ENCODE data around the gene ACACB. TPM values are rescaled to one million over a fixed set of nuclear protein-coding genes. Genes with fewer than 3 reads are reported as not detected.

ACACB gene
- 13.6 TPM for polyA plus RNA-seq (ENCODE audit: insufficient read length)

DNA sequence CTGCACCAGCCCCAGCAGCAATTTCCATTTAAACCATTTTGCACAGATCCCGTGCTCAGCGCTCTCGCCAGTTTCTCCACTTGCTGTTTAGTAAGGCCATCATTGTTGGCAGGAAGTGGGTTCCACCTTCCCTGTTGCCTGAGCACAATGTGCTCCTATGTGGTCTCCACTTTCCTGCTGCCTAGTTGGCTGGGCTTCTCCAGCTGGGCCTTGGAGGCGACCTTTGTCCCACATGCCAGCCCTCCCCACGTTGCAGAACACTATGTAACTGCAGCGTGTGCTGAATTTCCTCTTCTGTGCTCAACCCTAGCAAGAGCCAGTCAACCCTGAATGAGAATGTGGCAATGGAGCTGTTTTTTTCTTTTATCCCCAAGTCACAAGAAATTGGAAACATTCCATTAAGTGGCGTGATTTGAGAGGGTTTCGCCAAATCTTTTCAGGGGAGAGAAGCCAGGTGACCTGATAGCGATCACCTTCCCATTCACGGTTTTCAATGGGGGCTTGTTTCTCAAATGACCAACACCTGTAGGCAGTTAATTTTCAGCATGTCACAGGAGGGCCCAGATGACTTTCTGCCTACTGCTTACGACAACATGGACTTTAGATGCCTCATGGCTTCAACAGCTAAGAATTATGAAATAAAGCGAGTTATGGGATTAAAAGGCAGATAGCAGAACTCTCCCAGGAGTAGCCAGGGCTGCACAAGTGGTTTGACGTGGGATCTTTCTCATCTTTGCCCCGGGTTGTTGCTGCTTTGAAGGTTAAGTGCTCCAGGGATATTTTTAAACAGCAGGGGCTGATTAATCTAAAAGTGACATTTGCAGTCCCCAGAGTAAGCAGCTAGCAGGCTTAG, at the start of gene ACACB:
TSS of gene ACACB (plus strand) at position 830 of the 853 bp plus-strand sequence. CDS start 22,819 bp downstream, outside the sequence.
- no peak for DNase-seq

DNA sequence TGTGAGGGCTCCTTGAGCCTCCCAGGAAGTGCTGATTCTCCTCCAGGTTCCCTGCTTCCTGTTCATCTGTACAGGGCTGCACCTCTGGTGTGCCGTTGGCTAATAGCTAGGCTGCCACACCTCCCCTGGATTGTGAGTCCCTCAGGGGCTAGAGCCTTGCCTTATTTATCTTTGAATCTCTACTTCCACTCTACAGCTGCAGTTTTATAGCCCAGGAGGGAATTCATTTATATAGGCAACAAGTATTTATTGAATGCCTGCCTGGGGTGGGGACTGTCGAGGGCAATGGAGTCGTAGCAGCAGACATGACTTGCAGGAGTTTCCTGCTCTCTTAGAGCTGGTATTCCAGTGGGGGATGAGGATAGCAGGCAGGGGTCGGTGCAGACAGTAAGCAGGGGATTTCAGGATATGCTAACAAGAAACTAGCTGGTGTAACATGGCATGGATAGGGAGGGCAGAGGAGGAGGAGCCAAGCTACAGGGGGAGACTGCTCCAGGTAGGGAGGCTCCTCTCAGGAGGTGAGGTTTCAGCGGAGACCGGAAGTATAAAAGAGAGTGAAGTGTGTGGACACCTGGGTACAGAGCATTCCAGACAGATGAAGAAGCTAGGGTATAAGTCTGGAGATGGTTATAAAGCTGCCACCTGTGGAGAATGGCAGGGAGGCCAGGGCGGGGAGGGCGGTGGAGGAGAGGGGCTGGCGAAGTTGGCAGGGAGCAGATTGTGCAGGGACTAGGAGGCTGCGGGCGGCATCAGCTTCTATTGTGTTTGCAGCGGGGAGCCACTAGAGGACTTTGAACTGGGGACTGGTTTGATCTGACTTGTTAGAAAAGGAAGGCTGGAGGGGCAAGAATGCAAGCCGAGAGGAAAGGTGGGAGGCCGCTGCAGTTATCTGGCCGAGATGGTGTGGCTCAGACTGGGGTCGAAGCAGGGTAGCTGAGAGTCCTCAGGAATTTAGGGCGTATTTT, 46.8 kb upstream of the ACACB start:
- no peak for DNase-seq

DNA sequence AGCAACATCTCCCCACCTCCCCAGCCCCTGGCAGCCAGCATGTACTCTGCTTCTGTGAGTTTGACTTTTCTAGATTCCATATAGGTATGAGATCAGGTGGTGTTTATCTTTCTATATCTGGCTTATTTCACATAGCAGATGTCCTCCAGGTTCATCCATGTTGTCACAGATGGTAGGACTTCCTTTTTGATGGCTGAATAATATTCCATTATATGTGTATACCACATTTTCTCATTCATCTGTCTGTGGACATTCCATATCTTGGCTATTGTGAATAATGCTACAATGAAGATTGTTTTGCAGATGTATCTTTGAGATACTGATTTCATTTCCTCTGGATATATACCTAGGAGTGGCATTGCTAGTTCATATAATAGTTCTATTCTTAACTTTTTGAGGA, 41.5 kb upstream of the ACACB start:
- no peak for DNase-seq

DNA sequence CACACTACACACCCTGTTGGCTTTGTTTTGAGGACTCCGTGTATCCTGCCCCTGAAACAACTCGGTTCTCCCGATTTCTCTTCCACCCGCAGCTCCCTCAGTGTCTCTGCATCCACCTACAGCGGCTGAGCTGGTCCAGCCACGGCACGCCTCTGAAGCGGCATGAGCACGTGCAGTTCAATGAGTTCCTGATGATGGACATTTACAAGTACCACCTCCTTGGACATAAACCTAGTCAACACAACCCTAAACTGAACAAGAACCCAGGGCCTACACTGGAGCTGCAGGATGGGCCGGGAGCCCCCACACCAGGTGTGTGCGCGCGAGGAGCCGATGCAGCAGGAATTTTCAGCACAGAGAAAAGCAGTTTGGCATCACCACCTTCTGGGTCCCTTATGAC, 33.6 kb upstream of the ACACB start:
- DNase-seq, result no peak

DNA sequence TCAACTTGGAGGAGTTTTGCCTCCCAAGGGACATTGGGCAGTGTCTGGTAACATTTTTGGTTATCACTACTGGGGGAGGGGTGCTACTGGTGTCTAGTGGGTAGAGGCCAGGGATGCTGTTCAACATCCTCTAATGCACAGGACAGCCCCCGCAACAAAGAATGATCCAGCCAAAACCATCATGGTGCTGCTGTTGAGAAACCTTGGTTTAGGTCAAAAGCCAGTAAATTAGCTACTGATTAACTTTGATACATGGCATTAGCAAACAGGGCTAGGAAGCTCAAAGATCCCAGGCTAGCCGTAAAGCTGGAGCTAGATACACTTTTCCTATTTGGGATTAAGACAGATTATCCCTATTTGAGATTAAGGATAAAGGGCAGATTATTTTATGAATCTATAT, 32.0 kb upstream of the ACACB start:
- DNase-seq, result no peak

DNA sequence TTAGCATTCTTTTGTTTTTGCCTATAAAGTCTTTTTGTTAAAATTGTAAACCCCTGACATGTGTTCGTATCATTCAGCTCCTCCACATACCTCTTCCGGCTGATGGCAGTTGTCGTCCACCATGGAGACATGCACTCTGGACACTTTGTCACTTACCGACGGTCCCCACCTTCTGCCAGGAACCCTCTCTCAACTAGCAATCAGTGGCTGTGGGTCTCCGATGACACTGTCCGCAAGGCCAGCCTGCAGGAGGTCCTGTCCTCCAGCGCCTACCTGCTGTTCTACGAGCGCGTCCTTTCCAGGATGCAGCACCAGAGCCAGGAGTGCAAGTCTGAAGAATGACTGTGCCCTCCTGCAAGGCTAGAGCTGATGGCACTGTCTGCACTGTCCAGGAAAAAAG, 30.8 kb upstream of the ACACB start:
- DNase-seq, result no peak

DNA sequence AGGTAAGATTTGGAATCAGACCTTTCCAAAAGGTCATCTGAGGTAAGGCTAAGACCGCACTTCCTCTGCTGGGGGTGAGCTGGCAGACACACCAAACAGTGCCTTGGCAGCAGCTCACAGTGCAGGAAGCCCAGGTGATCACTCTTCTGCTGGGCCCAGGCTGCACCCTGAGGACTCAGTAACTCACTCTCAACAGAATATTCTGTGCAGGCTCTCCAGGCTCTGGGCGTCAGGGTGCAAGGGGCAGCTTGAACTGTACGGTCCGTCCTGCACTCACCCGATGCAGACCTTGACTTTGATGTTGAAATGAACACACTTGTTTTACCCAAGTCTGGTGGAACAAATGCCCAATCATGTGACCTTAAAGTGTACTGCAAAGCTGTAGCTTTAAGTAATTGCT, 29.1 kb upstream of the ACACB start:
- DNase-seq, result no peak

DNA sequence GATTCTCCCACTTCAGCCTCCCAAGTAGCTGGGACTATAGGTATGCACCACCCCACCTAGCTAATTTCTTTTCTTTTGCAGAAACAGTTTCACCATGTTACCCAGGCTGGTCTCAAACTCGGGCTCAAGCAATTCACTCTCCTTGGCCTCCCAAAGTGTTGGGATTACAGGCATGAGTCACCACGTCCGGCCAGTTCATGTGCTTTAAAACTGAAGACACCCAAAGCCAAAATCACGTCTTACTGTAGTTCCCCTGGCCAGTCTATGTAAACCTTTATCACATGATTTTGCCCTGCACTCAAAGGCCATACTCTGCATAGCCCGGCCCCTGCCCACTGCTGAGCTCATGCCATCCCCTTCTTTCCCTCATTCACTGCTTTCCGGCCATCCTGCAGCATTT, 27.6 kb upstream of the ACACB start:
- DNase-seq, result no peak

DNA sequence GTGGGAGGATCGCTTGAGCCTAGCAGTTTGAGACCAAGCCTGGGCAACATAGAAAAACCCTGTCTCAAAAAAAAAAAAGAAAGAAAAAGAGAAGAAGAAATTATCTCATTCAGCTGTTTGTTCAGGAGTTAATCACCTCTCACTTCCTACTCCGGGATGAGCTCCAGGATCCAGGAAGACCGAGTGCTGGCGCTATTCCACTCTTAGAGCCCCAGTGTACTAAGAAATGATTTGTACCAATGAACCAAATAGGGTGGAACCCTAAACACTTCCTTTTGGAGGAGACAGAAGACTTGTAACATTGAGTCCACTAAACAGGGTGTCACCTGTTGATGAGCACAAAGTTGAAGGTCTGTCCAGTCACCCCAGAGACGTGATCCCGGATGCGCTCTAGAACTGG, 26.7 kb upstream of the ACACB start:
- no peak for DNase-seq

DNA sequence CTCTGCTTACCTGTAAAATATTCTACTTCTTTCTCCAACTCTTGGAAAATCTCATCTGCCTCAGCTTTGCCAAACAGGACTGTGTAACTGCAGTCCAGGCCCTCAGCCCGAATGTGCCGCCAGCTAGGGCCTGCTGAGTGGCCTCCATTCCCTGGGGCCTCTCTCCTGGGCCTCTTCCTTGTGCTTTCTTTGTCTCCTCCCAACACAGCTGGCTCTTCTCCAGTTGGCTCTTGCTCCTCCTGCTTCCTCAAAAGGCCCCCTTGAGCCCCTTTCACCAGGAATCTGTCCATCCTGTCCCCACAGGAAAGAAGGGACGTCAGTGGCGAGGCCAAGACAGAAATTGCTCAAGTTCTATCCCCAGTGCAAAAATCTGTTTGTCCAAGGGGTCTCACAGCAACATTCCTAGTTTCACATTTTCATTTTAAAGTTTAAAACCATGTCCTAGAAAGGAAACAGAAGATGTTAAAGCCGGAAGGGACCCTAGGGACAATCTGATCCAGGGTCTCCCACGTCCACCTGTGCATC, 23.8 kb upstream of the ACACB start:
- no peak for DNase-seq

DNA sequence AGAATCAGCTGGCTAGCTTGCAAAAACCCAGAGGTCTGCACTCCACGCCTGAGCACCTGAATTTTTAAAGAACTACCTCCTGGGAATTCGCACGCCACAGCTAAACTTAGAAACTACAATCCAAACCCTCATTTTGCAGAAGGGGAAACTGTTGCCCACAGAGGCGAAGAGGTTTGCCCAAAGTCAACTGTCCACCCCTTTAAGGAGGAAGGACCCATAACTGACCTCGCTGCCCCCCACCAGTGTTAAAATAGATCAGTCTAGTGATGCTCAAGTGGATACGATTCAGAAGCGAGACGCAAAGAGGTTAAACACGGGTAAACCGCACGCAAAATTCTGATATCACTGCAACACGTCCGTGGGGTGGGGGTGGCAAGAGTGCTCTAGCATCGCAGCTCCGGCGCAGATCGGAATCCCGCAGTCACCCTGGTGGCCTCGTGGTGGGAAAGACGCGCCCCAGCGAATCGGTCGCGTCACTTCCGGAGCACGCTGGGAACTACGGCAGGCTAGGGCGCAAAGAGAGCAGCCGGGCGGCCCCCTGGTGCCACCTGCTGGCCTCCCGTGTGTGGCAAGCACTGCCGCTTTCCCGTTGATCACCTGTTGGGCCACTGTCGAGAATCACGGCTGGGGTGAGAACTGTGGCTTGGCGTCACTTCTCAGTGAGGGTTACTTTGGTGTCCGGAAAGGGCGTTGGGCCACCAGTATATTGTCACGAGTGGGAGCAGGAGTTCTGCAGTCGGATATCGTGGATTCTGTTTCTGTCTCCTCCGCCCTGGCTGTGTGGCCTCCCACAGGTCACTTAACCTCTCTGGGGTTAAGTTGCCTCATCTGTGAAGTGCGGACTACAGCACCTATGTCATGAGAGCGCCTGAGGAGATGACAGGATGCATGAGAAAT, 23.1 kb upstream of the ACACB start, which contains the start of gene ALKBH2:
TSS of gene ALKBH2 (minus strand) at position 451 of the 897 bp plus-strand sequence. CDS start 686 bp downstream, outside the sequence.
- DNase-seq, result peak; percentile 96

DNA sequence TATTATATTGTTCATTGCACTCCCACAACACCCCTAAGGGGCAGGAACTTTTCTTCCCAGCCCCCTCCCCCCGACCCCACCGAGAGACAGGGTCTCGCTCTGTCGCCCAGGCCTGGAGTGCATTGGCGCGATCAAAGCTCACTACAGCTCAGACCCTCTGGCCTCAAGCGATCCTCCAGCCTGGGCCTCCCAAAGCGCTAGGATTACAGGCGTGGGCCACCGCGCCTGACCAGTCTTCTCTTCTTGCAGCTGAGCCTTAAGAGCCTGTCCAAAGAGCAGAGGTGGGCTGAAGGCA, 19.3 kb upstream of the ACACB start:
- no peak for DNase-seq

DNA sequence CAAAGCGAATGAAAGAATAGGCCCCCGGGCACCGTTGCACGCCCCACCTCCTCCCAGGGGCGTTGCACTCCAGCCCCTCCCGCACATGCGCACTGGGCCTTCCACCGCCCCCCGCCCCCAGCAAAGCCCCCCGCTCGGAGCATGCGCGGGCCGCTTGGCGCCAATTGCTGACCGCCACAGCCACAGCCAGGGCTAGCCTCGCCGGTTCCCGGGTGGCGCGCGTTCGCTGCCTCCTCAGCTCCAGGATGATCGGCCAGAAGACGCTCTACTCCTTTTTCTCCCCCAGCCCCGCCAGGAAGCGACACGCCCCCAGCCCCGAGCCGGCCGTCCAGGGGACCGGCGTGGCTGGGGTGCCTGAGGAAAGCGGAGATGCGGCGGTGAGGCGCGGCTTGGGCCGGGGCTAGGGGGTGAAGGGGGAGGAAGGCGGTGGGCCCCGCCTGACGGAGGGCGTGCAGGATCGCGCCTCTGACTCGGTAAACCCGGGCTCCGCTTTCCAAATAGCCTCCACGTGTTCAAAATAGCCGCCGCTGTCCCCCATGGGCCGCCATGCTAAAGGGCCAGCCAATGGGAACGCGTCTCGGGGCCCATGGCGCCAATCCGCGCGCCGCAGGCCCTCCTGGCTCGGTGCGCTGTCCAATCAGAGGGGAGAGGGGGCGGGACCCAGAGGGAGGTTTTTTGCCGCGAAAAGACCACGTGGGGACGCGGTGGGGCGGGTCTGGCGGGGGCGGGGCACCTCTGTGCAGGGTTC, 18.8 kb upstream of the ACACB start, which contains the start of gene UNG:
TSS of gene UNG (plus strand) at position 163 of the 748 bp plus-strand sequence. CDS start at position 246, 83 bp downstream.
- DNase-seq, result peak; percentile 97

DNA sequence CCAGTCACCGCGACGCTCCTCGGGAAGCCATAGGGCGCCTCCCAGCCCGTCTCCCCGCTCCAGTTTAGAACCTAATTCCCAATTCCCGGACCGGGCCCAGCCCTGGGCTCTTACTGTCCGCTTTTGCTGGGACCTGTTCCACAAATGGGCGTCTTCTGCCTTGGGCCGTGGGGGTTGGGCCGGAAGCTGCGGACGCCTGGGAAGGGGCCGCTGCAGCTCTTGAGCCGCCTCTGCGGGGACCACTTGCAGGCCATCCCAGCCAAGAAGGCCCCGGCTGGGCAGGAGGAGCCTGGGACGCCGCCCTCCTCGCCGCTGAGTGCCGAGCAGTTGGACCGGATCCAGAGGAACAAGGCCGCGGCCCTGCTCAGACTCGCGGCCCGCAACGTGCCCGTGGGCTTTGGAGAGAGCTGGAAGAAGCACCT, 18.2 kb upstream of the ACACB start:
- no peak for DNase-seq

DNA sequence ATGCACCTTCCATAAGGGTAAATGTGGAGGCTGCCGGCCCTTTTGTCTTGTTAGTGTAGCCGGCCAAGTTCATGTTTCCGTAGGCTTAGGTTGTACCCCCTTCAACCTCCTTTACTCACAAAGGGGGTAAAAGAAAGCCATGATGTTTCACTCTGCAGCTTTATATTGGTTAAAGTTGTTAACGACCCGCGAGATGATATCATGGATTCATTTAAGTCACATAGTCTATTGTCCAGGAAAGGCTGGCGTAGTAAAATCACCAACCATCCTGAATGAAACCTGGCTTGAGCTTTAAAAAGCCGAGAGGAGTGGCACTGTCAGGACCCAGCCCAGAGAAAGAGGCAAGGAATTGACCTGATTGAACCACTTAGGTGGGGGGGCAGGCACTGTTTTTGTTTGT, 17.7 kb upstream of the ACACB start:
- DNase-seq, result no peak

DNA sequence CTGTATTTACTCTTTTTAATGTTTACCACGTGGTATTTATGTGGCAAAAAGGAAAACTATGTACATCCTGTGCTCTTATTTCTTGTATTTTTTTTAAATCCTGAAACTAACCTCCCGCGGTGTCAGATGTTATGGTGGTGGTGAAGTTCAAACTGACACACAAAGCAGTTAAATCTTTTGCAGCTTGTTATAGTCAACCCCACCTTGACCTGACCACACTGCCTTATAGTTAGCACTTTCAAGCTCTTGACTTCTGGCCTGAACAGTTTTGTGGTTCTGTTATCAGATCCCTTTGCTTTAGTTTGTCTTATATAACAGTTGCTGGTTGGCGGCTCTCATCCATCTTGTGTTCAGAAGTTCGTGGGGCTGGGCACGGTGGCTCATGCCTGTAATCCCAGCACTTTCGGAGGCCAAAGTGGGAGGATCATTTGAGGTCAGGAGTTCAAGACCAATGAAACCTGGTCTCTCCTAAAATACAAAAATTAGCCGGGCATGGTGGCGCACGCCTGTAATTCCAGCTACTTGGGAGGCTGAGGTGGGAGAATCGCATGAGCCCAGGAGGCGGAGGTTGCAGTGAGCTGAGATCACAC, 16.9 kb upstream of the ACACB start:
- no peak for DNase-seq

DNA sequence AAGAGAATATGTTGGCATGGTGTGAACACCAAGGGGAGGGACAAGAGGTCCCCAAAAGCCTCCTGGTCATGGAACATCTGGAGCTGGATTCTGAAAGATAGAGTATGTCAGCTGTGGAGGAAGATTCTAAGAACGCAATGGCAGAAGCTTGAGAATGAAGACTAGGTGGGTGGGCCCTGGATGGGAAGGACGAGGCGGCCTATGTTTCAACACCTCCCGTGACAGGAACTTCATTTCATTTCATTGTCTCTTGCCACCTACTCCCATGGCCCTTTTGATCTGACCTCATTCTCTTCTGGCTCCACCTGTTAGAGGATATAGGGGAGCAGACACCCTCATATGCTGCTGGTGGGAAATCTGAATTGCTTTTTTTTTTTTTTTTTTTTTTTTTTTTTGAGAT, 15.6 kb upstream of the ACACB start:
- DNase-seq, result no peak

DNA sequence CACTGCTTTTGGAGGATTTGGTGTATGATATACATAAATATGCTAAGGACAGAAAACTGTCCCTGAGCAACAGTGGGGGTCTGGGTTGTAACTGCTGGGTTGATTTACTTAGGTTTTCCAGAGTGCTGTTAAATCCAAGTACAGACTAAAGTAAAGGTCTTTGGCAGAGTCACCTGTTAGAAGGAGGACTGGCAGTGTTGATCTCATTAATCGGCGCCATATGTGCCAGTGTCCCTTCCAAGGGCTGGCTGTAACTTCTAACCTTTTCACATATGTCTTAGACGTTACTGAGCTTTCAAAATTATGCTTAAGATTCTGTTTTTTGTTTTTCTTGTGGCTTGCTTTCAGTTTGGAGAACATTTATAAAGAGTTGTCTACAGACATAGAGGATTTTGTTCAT, 13.9 kb upstream of the ACACB start:
- DNase-seq, result no peak

DNA sequence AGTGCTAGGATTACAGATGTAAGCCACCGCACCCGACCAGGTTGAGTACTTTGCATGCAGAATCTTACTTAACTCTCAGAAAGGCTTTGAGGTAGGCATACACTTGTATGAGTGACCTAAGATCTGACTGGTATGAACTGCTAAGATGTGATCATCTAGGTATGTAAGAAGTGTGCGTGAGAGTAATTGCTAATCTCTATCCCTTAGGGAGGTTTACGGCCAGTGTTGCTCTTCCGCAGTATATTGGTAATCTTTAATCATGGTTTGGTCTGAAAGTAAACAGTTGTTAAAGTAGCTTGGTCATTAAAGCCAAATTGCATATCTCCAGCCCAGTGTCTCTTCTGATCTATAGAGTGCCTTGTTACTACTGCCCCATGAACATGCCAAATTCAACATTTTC, 11.2 kb upstream of the ACACB start:
- DNase-seq, result no peak

DNA sequence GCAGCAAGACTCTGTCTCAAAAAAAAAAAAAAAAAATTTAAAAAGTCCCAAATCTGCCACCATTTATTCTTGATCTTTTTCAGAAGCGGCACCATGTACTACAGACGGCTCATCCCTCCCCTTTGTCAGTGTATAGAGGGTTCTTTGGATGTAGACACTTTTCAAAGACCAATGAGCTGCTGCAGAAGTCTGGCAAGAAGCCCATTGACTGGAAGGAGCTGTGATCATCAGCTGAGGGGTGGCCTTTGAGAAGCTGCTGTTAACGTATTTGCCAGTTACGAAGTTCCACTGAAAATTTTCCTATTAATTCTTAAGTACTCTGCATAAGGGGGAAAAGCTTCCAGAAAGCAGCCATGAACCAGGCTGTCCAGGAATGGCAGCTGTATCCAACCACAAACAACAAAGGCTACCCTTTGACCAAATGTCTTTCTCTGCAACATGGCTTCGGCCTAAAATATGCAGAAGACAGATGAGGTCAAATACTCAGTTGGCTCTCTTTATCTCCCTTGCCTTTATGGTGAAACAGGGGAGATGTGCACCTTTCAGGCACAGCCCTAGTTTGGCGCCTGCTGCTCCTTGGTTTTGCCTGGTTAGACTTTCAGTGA, 6.5 kb upstream of the ACACB start:
- no peak for DNase-seq
